ENCODE results near the gene MTX2. TPM values are rescaled to one million over a fixed set of nuclear protein-coding genes. Genes with fewer than 3 reads are reported as not detected.

The MTX2 gene
- total and polyA plus RNA-seq, 5 donors from 2014 or later = 7.1 to 23.2 (median 21.8) TPM

GRCh38 chr2:176383100-176383499 lies 113.9 kb downstream of the MTX2 start:
- H3K27me3 ChIP-seq (ENCODE audit: control insufficient read depth, insufficient read depth, low read length) = peaks cover 5% of the 10 kb centered on the region
- H3K27me3 Mint-ChIP-seq = peaks cover 14% of the 10 kb centered on the region
- no peaks in the 10 kb centered on the region for H3K4me1 ChIP-seq (ENCODE audit: control insufficient read depth, insufficient read depth, low read length, poor library complexity, severe bottlenecking)
- no peak overlapping the region for H3K4me3 Mint-ChIP-seq
- no peaks in the 10 kb centered on the region for H3K36me3 ChIP-seq (ENCODE audit: control insufficient read depth, insufficient read depth, low read length)
- no peak overlapping the region for H3K27ac Mint-ChIP-seq
- no peak for ATAC-seq (ENCODE audit: low read depth in 2 of 2)
- no peak for DNase-seq
- peaks cover 0 to 2% (median 0%) of the 10 kb centered on the region in 4 donors for H3K4me1 Mint-ChIP-seq
- peaks cover 8 to 13% of the 10 kb centered on the region in 2 experiments for H3K9me3 ChIP-seq (ENCODE audit: control insufficient read depth in 2 of 2, low read length in 2 of 2)
- H3K4me3 ChIP-seq (ENCODE audit: low read depth, low read length) = no peak overlapping the region
- peaks cover 0 to 14% (median 6%) of the 10 kb centered on the region in 7 donors for H3K9me3 Mint-ChIP-seq
- H3K36me3 Mint-ChIP-seq = no peaks in the 10 kb centered on the region
- no peak overlapping the region for H3K27ac ChIP-seq (ENCODE audit: insufficient read depth, low read length, poor library complexity, severe bottlenecking)

- H3K36me3 Mint-ChIP-seq = no peaks in the 10 kb centered on the region
- peaks cover 14% of the 10 kb centered on the region for H3K27me3 Mint-ChIP-seq
- no peak for ATAC-seq (ENCODE audit: low read depth in 2 of 2)
- Histone ChIP-seq H3K36me3 (ENCODE audit: control insufficient read depth, insufficient read depth, low read length) (no peaks in the 10 kb centered on the region), H3K4me3 (ENCODE audit: low read depth, low read length) (no peak overlapping the region), H3K27ac (ENCODE audit: insufficient read depth, low read length, poor library complexity, severe bottlenecking) (no peak overlapping the region), H3K9me3 (ENCODE audit: control insufficient read depth in 2 of 2, low read length in 2 of 2) (peaks cover 4 to 6% of the 10 kb centered on the region in 2 experiments), H3K27me3 (ENCODE audit: control insufficient read depth, insufficient read depth, low read length) (peaks cover 6% of the 10 kb centered on the region), H3K4me1 (ENCODE audit: control insufficient read depth, insufficient read depth, low read length, poor library complexity, severe bottlenecking) (no peaks in the 10 kb centered on the region)
- no peak for DNase-seq
- H3K4me3 Mint-ChIP-seq = no peak overlapping the region
- peaks cover 0 to 2% (median 0%) of the 10 kb centered on the region in 4 donors for H3K4me1 Mint-ChIP-seq
- no peak overlapping the region for H3K27ac Mint-ChIP-seq
- H3K9me3 Mint-ChIP-seq = peaks cover 0 to 10% (median 3%) of the 10 kb centered on the region in 7 donors
Measured at GRCh38 chr2:176383836-176384442, 114.7 kb downstream of the MTX2 start.

DNA sequence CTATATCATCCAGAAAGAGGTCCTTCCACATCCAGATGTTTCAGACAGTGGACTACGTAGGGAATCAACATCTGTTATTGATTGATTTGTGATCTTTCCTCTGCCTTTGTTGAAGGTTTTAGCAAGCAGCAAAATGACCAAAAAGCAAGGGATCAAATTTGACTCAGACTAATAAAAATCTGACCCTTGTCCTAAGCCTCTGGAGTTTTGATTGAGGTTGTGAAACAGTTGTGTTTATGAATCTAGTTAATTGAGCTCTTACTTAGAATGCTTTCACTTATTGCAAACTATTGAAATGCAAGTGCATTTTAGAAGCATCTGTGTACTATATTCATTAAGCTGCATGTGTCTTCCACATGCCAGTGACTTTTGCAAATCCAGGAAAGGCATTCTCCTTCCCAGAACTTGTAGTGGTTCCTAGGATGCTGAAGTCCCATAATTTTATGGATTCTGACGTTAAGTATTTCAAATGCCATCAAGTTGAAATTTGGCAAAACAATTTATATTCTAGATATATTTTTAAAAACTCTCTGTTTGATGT lies 116.0 kb downstream of the MTX2 start:
- H3K4me3 ChIP-seq (ENCODE audit: low read depth, low read length) = no peak overlapping the region
- H3K27ac ChIP-seq (ENCODE audit: insufficient read depth, low read length, poor library complexity, severe bottlenecking) = no peak overlapping the region
- no peaks in the 10 kb centered on the region for H3K36me3 ChIP-seq (ENCODE audit: control insufficient read depth, insufficient read depth, low read length)
- H3K27me3 ChIP-seq (ENCODE audit: control insufficient read depth, insufficient read depth, low read length) = peaks cover 8% of the 10 kb centered on the region
- Mint-ChIP-seq H3K4me3 (no peak overlapping the region), H3K4me1 (peaks cover 0 to 2% (median 0%) of the 10 kb centered on the region in 4 donors), H3K36me3 (no peaks in the 10 kb centered on the region), H3K9me3 (peaks cover 0 to 6% (median 0%) of the 10 kb centered on the region in 7 donors), H3K27ac (no peak overlapping the region), H3K27me3 (peaks cover 14% of the 10 kb centered on the region)
- no peaks in the 10 kb centered on the region for H3K4me1 ChIP-seq (ENCODE audit: control insufficient read depth, insufficient read depth, low read length, poor library complexity, severe bottlenecking)
- ATAC-seq (ENCODE audit: low read depth in 2 of 2) = no peak
- DNase-seq = no peak
- H3K9me3 ChIP-seq (ENCODE audit: control insufficient read depth in 2 of 2, low read length in 2 of 2) = peaks cover 0 to under 1% of the 10 kb centered on the region in 2 experiments

GRCh38 chr2:176385838-176386237 lies 116.6 kb downstream of the MTX2 start:
- ATAC-seq (ENCODE audit: low read depth in 2 of 2) (no peak), DNase-seq (no peak)
- Mint-ChIP-seq H3K27me3 (peaks cover 14% of the 10 kb centered on the region), H3K4me3 (no peak overlapping the region), H3K4me1 (peaks cover 0 to 2% (median 0%) of the 10 kb centered on the region in 4 donors), H3K36me3 (no peaks in the 10 kb centered on the region), H3K27ac (no peak overlapping the region), H3K9me3 (peaks cover 0 to 6% (median 0%) of the 10 kb centered on the region in 7 donors)
- H3K9me3 ChIP-seq (ENCODE audit: control insufficient read depth in 2 of 2, low read length in 2 of 2) = no peaks in the 10 kb centered on the region
- H3K4me1 ChIP-seq (ENCODE audit: control insufficient read depth, insufficient read depth, low read length, poor library complexity, severe bottlenecking) = no peaks in the 10 kb centered on the region
- no peaks in the 10 kb centered on the region for H3K36me3 ChIP-seq (ENCODE audit: control insufficient read depth, insufficient read depth, low read length)
- H3K27ac ChIP-seq (ENCODE audit: insufficient read depth, low read length, poor library complexity, severe bottlenecking) = no peak overlapping the region
- no peak overlapping the region for H3K4me3 ChIP-seq (ENCODE audit: low read depth, low read length)
- H3K27me3 ChIP-seq (ENCODE audit: control insufficient read depth, insufficient read depth, low read length) = peaks cover 8% of the 10 kb centered on the region

Other genes with a start within 250 kb of the MTX2 start
- not detected for gene EVX2, start 185.5 kb upstream of the MTX2 start, total RNA-seq
- not detected for gene EVX2, start 185.5 kb upstream of the MTX2 start, polyA plus RNA-seq
- gene HOXD13, start 176.7 kb upstream of the MTX2 start, total RNA-seq = not detected
- not detected for gene HOXD13, start 176.7 kb upstream of the MTX2 start, polyA plus RNA-seq
- not detected for gene HOXD12, start 169.6 kb upstream of the MTX2 start, total RNA-seq
- not detected for gene HOXD12, start 169.6 kb upstream of the MTX2 start, polyA plus RNA-seq
- gene HOXD11, start 162.2 kb upstream of the MTX2 start, total RNA-seq = not detected
- not detected for gene HOXD11, start 162.2 kb upstream of the MTX2 start, polyA plus RNA-seq
- gene HOXD10, start 152.7 kb upstream of the MTX2 start, total RNA-seq = not detected
- not detected for gene HOXD10, start 152.7 kb upstream of the MTX2 start, polyA plus RNA-seq
- gene HOXD9, start 146.7 kb upstream of the MTX2 start, total RNA-seq = not detected
- not detected for gene HOXD9, start 146.7 kb upstream of the MTX2 start, polyA plus RNA-seq
- gene HOXD8, start 139.7 kb upstream of the MTX2 start, total RNA-seq = not detected
- gene HOXD8, start 139.7 kb upstream of the MTX2 start, polyA plus RNA-seq = not detected
- not detected for gene HOXD4, start 117.9 kb upstream of the MTX2 start, total RNA-seq
- gene HOXD4, start 117.9 kb upstream of the MTX2 start, polyA plus RNA-seq = not detected
- gene HOXD3, start 112.1 kb upstream of the MTX2 start, total RNA-seq = not detected
- gene HOXD3, start 112.1 kb upstream of the MTX2 start, polyA plus RNA-seq = not detected
- gene HOXD1, start 80.8 kb upstream of the MTX2 start, total RNA-seq = not detected
- gene HOXD1, start 80.8 kb upstream of the MTX2 start, polyA plus RNA-seq = not detected

All from CD4-positive, CD25-positive, alpha-beta regulatory T cell (primary cell).